ENCODE measurements around the gene ATP6V0E1.
A peak's percentile ranks its signal among the peaks of the same experiment; 100 is the strongest.

ATP6V0E1 gene

DNA sequence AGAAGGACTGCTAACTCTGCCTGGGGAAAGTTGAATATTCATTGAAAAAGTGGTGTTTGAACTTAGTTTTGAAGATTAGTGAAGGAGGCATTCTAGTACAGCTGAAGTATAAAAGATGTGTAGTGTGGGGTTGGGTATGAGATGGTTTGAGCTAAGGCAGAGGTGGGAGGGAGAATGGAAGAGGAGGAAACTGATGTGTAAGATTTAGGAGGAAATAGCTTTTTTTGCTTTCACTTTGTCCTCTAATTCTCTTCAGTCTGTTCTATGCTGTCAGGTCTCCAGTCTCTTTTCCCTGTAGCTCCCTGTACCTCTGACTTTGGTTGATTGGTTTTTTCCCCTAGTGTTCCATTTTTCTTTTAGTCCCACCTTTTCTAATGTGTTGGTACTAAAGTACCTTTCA, 81.6 kb downstream of the ATP6V0E1 start:
- TF ChIP-seq, protein P1, sequence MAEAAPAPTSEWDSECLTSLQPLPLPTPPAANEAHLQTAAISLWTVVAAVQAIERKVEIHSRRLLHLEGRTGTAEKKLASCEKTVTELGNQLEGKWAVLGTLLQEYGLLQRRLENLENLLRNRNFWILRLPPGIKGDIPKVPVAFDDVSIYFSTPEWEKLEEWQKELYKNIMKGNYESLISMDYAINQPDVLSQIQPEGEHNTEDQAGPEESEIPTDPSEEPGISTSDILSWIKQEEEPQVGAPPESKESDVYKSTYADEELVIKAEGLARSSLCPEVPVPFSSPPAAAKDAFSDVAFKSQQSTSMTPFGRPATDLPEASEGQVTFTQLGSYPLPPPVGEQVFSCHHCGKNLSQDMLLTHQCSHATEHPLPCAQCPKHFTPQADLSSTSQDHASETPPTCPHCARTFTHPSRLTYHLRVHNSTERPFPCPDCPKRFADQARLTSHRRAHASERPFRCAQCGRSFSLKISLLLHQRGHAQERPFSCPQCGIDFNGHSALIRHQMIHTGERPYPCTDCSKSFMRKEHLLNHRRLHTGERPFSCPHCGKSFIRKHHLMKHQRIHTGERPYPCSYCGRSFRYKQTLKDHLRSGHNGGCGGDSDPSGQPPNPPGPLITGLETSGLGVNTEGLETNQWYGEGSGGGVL (tag by site-specific recombination; IDR thresholded peaks at IDR 0.05): no peak
- TF ChIP-seq, protein P2, sequence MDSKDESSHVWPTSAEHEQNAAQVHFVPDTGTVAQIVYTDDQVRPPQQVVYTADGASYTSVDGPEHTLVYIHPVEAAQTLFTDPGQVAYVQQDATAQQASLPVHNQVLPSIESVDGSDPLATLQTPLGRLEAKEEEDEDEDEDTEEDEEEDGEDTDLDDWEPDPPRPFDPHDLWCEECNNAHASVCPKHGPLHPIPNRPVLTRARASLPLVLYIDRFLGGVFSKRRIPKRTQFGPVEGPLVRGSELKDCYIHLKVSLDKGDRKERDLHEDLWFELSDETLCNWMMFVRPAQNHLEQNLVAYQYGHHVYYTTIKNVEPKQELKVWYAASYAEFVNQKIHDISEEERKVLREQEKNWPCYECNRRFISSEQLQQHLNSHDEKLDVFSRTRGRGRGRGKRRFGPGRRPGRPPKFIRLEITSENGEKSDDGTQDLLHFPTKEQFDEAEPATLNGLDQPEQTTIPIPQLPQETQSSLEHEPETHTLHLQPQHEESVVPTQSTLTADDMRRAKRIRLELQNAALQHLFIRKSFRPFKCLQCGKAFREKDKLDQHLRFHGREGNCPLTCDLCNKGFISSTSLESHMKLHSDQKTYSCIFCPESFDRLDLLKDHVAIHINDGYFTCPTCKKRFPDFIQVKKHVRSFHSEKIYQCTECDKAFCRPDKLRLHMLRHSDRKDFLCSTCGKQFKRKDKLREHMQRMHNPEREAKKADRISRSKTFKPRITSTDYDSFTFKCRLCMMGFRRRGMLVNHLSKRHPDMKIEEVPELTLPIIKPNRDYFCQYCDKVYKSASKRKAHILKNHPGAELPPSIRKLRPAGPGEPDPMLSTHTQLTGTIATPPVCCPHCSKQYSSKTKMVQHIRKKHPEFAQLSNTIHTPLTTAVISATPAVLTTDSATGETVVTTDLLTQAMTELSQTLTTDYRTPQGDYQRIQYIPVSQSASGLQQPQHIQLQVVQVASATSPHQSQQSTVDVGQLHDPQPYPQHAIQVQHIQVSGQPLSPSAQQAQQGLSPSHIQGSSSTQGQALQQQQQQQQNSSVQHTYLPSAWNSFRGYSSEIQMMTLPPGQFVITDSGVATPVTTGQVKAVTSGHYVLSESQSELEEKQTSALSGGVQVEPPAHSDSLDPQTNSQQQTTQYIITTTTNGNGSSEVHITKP (tag by site-specific recombination; IDR thresholded peaks at IDR 0.05): peak; percentile 29; the same call in 1 of the 2 replicates
- 0 out of 2 replicates have a peak, but pooled peaks have one; percentile 36 for TF ChIP-seq PRDM1 (tag by site-specific recombination; IDR thresholded peaks at IDR 0.05)
- no peak overlapping the region for H3K4me3 ChIP-seq (ENCODE audit: low read depth, low read length)
- peaks cover 2% of the 10 kb centered on the region; the same call in 1 of the 2 replicates for H3K4me1 ChIP-seq (ENCODE audit: control insufficient read depth, insufficient read depth, low read length)
- H3K9me3 ChIP-seq (ENCODE audit: control insufficient read depth, insufficient read depth, low read depth, low read length): no peaks in the 10 kb centered on the region
- no peaks in the 10 kb centered on the region; a peak in 1 of 3 replicates for H3K36me3 ChIP-seq (ENCODE audit: control insufficient read depth in 2 of 2, insufficient read depth in 1 of 2, low read length in 2 of 2)
- H3K27ac ChIP-seq (ENCODE audit: extremely low read depth, low read depth, low read length): no peak overlapping the region
- POLR2A ChIA-PET: no interaction called here
- CTCF ChIA-PET: interaction anchor here (0.7 kb wide), 1 partner anchor 8 kb away, joined by 3 read pairs; no protein-coding TSS in a partner anchor

DNA sequence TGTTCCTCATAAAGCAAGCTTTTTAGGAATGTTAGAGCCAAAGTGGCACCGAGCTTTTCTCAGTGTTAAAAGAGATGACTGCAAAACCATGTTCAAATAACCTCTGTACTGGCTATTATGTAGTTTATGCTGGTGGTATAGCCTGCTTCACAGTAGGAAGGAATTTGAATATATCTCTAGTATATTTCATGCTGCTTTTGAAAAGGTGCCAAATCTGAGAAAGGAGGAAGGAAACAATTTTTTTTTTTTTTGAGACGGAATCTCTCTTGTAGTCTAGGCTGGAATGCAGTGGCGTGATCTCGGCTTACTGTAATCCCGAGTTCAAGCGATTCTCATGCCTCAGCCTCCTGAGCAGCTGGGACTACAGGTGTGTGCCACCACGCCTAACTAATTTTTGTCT, 86.1 kb downstream of the ATP6V0E1 start:
- Histone ChIP-seq H3K9me3 (ENCODE audit: control insufficient read depth, insufficient read depth, low read depth, low read length) (no peaks in the 10 kb centered on the region), H3K27ac (ENCODE audit: extremely low read depth, low read depth, low read length) (no peak overlapping the region), H3K4me3 (ENCODE audit: low read depth, low read length) (no peak overlapping the region), H3K36me3 (ENCODE audit: control insufficient read depth in 2 of 2, insufficient read depth in 1 of 2, low read length in 2 of 2) (no peaks in the 10 kb centered on the region; a peak in 1 of 3 replicates), H3K4me1 (ENCODE audit: control insufficient read depth, insufficient read depth, low read length) (no peaks in the 10 kb centered on the region)
- TF ChIP-seq ZXDB (tag by site-specific recombination; IDR thresholded peaks at IDR 0.05): no peak
- TF ChIP-seq, protein P3, sequence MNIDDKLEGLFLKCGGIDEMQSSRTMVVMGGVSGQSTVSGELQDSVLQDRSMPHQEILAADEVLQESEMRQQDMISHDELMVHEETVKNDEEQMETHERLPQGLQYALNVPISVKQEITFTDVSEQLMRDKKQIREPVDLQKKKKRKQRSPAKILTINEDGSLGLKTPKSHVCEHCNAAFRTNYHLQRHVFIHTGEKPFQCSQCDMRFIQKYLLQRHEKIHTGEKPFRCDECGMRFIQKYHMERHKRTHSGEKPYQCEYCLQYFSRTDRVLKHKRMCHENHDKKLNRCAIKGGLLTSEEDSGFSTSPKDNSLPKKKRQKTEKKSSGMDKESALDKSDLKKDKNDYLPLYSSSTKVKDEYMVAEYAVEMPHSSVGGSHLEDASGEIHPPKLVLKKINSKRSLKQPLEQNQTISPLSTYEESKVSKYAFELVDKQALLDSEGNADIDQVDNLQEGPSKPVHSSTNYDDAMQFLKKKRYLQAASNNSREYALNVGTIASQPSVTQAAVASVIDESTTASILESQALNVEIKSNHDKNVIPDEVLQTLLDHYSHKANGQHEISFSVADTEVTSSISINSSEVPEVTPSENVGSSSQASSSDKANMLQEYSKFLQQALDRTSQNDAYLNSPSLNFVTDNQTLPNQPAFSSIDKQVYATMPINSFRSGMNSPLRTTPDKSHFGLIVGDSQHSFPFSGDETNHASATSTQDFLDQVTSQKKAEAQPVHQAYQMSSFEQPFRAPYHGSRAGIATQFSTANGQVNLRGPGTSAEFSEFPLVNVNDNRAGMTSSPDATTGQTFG (tag by site-specific recombination; IDR thresholded peaks at IDR 0.05; ENCODE audit: borderline replicate concordance): no peak
- TF ChIP-seq EGR2 (tag by site-specific recombination; IDR thresholded peaks at IDR 0.05; ENCODE audit: low read depth): no peak
- TF ChIP-seq ZNF830 (tag by site-specific recombination; IDR thresholded peaks at IDR 0.05; ENCODE audit: low read depth): no peak
- ChIA-PET CTCF (interaction anchor here (0.7 kb wide), 2 partner anchors 86 to 240 kb away, joined by 3 read pairs; partner anchors contain the start of gene ATP6V0E1), POLR2A (no interaction called here)

DNA sequence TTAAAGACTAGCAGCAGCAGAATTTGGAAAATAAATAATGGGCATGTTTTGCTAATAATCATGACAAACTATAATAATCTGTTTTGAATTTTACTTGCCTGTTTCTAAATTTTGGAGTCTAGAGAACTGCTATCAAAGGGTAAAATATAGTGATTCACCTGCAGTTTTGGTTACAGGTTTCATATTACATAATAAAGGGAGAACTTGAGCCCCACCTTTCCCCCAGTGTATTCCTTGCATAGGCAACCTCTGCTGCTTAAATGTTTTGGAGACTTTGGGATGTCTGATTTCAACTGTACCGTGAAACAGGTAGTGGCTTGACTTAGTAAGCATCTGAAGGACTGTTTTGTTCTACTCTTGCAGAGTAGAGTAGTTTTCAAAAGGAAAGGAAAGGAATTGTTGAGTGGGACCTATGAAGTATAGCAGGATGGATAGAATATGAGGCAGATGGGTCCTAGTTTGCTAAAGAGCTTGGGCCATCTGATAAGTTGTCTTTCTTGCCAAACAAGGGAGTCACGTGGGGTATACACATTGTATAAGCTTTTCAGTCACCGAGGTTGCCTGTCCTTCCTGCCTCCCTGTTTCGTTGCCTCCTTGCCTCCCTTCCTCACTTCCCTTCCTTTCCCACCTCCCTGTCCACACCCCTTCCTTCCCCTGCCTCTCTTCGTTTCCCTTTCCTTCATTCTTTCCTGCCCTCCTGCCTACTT, 91.7 kb downstream of the ATP6V0E1 start:
- peaks cover 5% of the 10 kb centered on the region; the same call in 1 of the 2 replicates for H3K4me1 ChIP-seq (ENCODE audit: control insufficient read depth, insufficient read depth, low read length)
- POLR2A ChIA-PET: no interaction called here
- H3K27ac ChIP-seq (ENCODE audit: extremely low read depth, low read depth, low read length): no peak overlapping the region
- H3K36me3 ChIP-seq (ENCODE audit: control insufficient read depth in 2 of 2, insufficient read depth in 1 of 2, low read length in 2 of 2): no peaks in the 10 kb centered on the region
- CTCF ChIA-PET: no interaction called here
- H3K9me3 ChIP-seq (ENCODE audit: control insufficient read depth, insufficient read depth, low read depth, low read length): no peaks in the 10 kb centered on the region
- no peak overlapping the region for H3K4me3 ChIP-seq (ENCODE audit: low read depth, low read length)
- TF ChIP-seq ZNF174 (tag by site-specific recombination; IDR thresholded peaks at IDR 0.05) (no peak), ZNF792 (tag by site-specific recombination; IDR thresholded peaks at IDR 0.05) (no peak), ZNF335 (tag by site-specific recombination; conservative IDR thresholded peaks at IDR 0.05) (no peak), ZFP3 (tag by site-specific recombination; IDR thresholded peaks at IDR 0.05; ENCODE audit: low read depth) (no peak), ZNF155 (tag by site-specific recombination; IDR thresholded peaks at IDR 0.05) (no peak), ZNF677 (tag by site-specific recombination; IDR thresholded peaks at IDR 0.05) (no peak), ZNF16 (tag by site-specific recombination; IDR thresholded peaks at IDR 0.05; ENCODE audit: low read depth) (no peak), ZNF571 (tag by site-specific recombination; IDR thresholded peaks at IDR 0.05) (no peak), ZNF202 (tag by site-specific recombination; IDR thresholded peaks at IDR 0.05; ENCODE audit: borderline replicate concordance) (no peak), ZNF623 (tag by site-specific recombination; IDR thresholded peaks at IDR 0.05) (no peak), ZNF121 (tag by site-specific recombination; IDR thresholded peaks at IDR 0.05) (no peak)
- TF ChIP-seq, protein P4, sequence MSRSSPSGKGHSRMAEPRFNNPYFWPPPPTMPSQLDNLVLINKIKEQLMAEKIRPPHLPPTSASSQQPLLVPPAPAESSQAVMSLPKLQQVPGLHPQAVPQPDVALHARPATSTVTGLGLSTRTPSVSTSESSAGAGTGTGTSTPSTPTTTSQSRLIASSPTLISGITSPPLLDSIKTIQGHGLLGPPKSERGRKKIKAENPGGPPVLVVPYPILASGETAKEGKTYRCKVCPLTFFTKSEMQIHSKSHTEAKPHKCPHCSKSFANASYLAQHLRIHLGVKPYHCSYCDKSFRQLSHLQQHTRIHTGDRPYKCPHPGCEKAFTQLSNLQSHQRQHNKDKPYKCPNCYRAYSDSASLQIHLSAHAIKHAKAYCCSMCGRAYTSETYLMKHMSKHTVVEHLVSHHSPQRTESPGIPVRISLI (tag by site-specific recombination; IDR thresholded peaks at IDR 0.05): no peak
- TF ChIP-seq, protein P5, sequence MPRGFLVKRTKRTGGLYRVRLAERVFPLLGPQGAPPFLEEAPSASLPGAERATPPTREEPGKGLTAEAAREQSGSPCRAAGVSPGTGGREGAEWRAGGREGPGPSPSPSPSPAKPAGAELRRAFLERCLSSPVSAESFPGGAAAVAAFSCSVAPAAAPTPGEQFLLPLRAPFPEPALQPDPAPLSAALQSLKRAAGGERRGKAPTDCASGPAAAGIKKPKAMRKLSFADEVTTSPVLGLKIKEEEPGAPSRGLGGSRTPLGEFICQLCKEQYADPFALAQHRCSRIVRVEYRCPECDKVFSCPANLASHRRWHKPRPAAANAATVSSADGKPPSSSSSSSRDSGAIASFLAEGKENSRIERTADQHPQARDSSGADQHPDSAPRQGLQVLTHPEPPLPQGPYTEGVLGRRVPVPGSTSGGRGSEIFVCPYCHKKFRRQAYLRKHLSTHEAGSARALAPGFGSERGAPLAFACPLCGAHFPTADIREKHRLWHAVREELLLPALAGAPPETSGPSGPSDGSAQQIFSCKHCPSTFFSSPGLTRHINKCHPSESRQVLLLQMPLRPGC (tag by site-specific recombination; IDR thresholded peaks at IDR 0.05): no peak

All from HEK293 (cell line).